Cardiac fibroblast (primary cell): Measurements from ENCODE around the gene ZNF791.

Experiments used
- DNase-seq, 2 donors: peaks; one replicate each; pipeline versions ENCODE4 v3.0.0 to v3.0.0-alpha.2; 2010; ENCODE audit warnings: low read depth in 2 of 2
- H3K4me3 ChIP-seq, 2 donors: replicated peaks in 1 of 2; 1 replicate in 1 of 2; 2 replicates in 1 of 2; pipeline ENCODE4 v1.5.1; 2011; ENCODE audit warnings: low read depth in 2 of 2, low read length in 2 of 2, mild to moderate bottlenecking in 2 of 2, moderate library complexity in 1 of 2
- CTCF ChIP-seq: IDR thresholded peaks from one replicate; pipeline ENCODE4 v1.5.1; 2011; ENCODE audit warnings: low read depth, mild to moderate bottlenecking, low read length, inconsistent platforms

The ZNF791 gene

GRCh38 chr19:12656899-12657571 is 46.3 kb downstream of the ZNF791 start:
- no peak for DNase-seq
- TF ChIP-seq CTCF, result no peak
- H3K4me3 ChIP-seq, result no peak overlapping the region

- no peak for TF ChIP-seq CTCF
- DNase-seq, result no peak
- H3K4me3 ChIP-seq, result no peak overlapping the region
Measured at GRCh38 chr19:12657966-12658365, 47.2 kb downstream of the ZNF791 start.

- no peak for DNase-seq
- no peak for TF ChIP-seq CTCF
- H3K4me3 ChIP-seq, result no peak overlapping the region
Measured at GRCh38 chr19:12660980-12661379, 50.3 kb downstream of the ZNF791 start.

GRCh38 chr19:12664406-12665280 is 53.9 kb downstream of the ZNF791 start:
- TF ChIP-seq CTCF, result no peak
- no peak overlapping the region for H3K4me3 ChIP-seq
- peak in 1 of 2 donors; percentile 12 for DNase-seq

GRCh38 chr19:12665281-12665573 is 54.5 kb downstream of the ZNF791 start:
- no peak overlapping the region for H3K4me3 ChIP-seq
- TF ChIP-seq CTCF, result no peak
- DNase-seq, result no peak

GRCh38 chr19:12665671-12666264 is 55.0 kb downstream of the ZNF791 start:
- peak overlapping the region; percentile 80 to 88 for H3K4me3 ChIP-seq
- TF ChIP-seq CTCF, result no peak
- DNase-seq, result no peak
